ENCODE measurements around the gene CAPN3.

The CAPN3 gene

GRCh38 chr15:42456971-42457370 is 97.7 kb downstream of the CAPN3 start:
- no peak for TF ChIP-seq CTCF (IDR thresholded peaks at IDR 0.05; ENCODE audit: insufficient read depth, low read depth, low read length, missing control alignments)
- H3K4me3 ChIP-seq (ENCODE audit: low read length) = no peak overlapping the region
- DNase-seq (ENCODE audit: low read depth) = no peak

GRCh38 chr15:42457445-42458442 is 98.4 kb downstream of the CAPN3 start:
- no peak for TF ChIP-seq CTCF (IDR thresholded peaks at IDR 0.05; ENCODE audit: insufficient read depth, low read depth, low read length, missing control alignments)
- no peak overlapping the region for H3K4me3 ChIP-seq (ENCODE audit: low read length)
- DNase-seq (ENCODE audit: low read depth) = peak; percentile 23

GRCh38 chr15:42461261-42461660 is 102.0 kb downstream of the CAPN3 start:
- no peak for TF ChIP-seq CTCF (IDR thresholded peaks at IDR 0.05; ENCODE audit: insufficient read depth, low read depth, low read length, missing control alignments)
- no peak for DNase-seq (ENCODE audit: low read depth)
- no peak overlapping the region for H3K4me3 ChIP-seq (ENCODE audit: low read length)

Data from epithelial cell of esophagus (primary cell).